AG08395 (cell line): Measurements from ENCODE around the gene B4GALNT3.

Experiments used
- DNase-seq: peaks from one replicate; pipeline ENCODE4 v3.0.0; 2012; ENCODE audit warnings: mixed read lengths, low spot score

B4GALNT3 gene

DNA sequence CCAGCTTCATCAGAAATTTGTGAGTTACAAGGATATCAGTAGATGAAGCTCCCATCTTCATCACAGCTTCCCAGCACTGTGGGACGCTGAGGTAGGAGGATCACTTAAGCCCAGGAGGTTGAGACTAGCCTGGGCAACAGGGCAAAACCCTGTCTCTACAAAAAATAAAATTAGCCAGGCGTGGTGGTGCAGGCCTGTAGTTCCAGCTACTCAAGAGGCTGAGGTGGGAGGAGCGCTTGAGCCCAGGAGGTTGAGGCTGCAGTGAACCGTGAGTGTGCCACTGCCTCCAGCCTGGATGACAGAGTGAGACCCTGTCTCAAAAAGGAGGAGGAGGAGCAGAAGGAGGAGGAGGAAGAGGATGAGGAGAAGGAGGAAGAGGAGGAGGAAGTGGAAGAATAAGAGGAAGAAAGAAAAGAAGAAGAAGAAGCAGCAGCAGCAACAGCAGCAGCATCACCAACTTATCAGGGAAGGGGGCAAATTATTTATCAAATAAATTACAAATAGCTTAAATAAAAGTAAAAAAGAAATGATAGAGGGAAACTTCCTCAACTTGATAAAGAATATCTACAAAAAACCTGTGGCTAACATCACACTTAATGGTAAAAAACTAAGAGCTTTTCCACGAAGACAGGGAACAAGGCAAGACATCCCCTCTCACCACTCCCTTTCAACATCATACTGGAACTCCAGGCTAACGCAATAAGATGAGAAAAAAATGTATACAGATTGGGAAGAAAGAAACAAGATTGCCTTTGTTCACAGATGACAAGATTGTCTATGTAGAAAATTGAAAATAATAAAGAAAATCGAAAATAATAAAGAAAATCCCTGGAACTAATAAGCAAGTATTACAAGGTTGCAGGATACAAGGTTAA, 133.9 kb downstream of the B4GALNT3 start:
- no peak for DNase-seq

DNA sequence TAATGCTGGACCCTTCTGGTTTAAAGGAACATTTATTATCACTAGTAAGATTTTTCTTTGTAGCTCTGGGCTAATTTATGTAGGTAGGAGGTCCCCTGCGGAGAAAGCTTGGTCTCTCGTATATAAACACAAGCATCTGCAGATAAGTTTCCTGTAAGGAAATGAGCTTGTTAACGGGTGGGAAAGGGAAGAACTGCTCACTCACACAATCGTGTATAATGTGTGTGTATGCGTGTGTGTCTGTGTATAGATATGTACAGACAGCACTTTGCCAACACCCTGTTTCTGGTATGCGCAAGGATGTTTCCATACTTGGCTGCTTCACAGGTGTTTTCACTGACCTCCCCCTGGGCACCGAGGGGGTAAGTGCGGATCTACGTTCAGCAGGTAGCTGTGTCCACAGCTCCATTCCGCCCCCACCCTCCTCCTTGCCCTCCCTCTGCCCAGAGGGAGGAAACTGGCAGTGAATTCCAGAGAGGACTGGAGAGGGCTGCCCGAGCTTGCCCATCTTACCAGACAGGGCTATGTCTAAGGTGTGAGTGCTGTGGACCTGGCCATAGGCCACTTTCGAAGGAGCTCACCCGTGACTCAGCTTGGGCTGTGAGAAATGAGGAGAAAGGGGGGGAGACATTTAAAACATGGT, 138.3 kb downstream of the B4GALNT3 start:
- DNase-seq = no peak

DNA sequence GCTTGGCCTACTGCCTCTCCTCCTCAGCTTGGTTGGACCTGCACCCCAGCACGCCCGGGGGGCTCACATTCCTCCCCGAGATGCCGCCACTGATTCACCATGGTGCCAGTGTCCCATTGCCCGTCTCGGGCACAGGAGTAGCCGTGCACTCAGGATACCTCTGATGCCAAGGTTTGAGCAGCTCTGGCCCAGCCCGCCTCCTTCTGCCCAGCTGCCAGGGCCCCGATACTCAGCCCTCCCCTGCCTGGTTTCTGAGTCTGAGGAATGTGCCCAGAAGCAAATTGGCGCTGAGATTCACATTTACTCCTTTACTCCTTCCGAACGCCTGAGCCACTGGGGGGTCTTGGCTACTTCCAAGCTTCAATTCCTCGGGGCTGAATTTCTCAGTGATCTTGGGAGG, 140.0 kb downstream of the B4GALNT3 start:
- DNase-seq = no peak

DNA sequence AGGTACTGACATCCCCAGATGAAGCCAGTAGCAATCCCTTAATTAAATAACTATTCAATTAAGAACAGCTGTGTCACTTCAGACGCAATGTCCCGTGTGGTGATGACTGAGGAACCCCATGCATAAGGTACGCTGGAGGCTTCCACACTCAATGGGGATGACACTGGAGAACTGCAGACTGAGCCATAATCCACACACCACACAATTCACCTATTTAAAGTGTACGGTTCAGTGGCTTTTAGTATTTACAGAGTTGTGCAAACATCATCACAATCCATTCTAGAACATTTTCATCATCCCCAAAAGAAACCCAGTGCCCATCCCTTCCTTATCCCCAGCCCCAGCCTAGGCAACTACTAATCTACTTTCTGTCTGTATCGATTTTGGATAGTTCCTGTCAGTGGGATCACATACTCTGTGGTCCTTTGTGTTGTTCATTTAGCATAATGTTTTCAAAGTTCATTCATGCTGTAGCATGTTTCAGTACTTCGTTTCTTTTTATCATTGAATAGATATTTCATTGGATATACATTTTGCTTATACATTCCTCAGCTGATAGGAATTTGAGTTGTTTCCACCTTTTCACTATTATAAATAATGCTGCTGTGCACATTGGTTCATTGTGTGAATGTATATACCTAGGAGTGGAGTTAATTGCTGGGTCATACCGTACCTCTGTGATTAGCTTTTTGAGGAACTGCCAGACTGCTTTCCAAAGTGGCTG, 142.4 kb downstream of the B4GALNT3 start:
- no peak for DNase-seq

GRCh38 chr12:602700-603068, 142.9 kb downstream of the B4GALNT3 start:
- no peak for DNase-seq

GRCh38 chr12:604956-605355, 145.2 kb downstream of the B4GALNT3 start:
- no peak for DNase-seq

GRCh38 chr12:607541-608001, 147.8 kb downstream of the B4GALNT3 start:
- no peak for DNase-seq

DNA sequence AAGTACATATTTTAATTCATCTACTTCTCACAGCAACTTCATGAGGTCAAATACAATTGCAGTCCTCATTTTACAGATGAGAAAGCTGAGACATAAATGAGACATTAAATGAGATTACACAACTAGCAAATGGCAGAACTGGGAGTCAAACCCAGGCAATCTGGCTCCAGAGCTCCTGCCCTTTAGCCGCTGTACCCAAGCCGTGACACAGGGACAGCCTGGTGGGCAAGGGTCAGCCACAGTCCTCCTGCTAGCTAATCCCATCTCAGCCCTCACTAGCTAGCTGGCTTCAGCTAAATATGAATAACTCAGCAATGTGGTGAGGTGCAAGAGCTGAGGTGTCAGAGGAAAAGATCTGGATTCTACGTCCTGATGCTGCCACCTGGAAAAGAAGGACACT, 148.7 kb downstream of the B4GALNT3 start:
- no peak for DNase-seq

DNA sequence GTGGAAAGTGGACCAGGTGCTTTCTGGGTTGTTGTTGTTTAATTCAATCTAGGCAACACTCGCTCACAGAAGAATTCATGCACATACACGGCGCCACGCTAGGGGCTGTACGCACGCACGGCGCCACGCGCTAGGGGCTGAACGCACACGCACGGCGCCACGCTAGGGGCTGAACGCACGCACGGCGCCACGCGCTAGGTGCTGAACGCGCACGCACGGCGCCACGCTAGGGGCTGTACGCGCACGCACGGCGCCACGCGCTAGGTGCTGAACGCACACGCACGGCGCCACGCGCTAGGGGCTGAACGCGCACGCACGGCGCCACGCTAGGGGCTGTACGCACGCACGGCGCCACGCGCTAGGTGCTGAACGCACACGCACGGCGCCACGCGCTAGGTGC, 149.2 kb downstream of the B4GALNT3 start:
- DNase-seq = no peak

GRCh38 chr12:611721-612120, 152.0 kb downstream of the B4GALNT3 start:
- no peak for DNase-seq

GRCh38 chr12:612293-612692, 152.6 kb downstream of the B4GALNT3 start:
- no peak for DNase-seq

DNA sequence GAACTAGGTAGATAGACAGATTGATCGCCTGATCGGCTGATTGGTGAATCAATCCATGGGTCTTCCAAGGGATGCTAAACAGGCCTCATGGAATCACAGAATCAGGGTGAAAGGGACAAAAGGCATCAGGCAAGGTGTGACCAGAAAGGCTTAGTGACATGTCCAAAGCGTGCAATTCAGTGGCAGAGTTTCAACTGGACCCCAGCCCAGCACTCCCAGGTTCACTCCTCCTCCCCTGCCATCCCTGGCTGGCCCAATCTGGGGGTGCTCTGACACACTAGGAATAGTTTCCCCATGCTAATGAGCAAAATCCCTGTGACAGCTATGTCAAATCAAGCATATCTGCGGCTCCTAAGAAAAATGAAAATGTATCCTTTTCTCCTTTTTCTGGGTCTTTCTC, 153.1 kb downstream of the B4GALNT3 start:
- no peak for DNase-seq
